DOHH2 (cell line): ENCODE data around the gene ARHGAP22.

Experiments
- H3F3A ChIP-seq: fragments of 200-600 bp; sonication (generic), shearing (Covaris generic); 2 replicates; pipeline ENCODE4 v1.6.0; 2016; ENCODE audit warnings: antibody characterized with exemption, mild to moderate bottlenecking; ENCODE audit not compliant: control insufficient read depth, insufficient read depth
- H3K27ac ChIP-seq: fragments of 200-600 bp; sonication (generic); 2 replicates; pipeline ENCODE4 v1.5.1; 2014; ENCODE audit warnings: low read depth, mild to moderate bottlenecking, low read length, moderate library complexity
- H3K27me3 ChIP-seq: fragments of 200-600 bp; sonication (generic); 2 replicates; pipeline ENCODE4 v1.6.1; 2014; ENCODE audit warnings: mild to moderate bottlenecking, low read length, mixed read lengths; ENCODE audit not compliant: control insufficient read depth
- H3K36me3 ChIP-seq: fragments of 200-600 bp; sonication (generic); 2 replicates; pipeline ENCODE4 v1.6.1; 2014; ENCODE audit warnings: mild to moderate bottlenecking, low read length, moderate library complexity, mixed read lengths; ENCODE audit not compliant: control insufficient read depth
- H3K4me1 ChIP-seq: fragments of 200-600 bp; sonication (generic); 2 replicates; pipeline ENCODE4 v1.6.1; 2014; ENCODE audit warnings: mild to moderate bottlenecking, low read length, mixed read lengths; ENCODE audit not compliant: control insufficient read depth
- H3K4me2 ChIP-seq: fragments of 200-600 bp; sonication (generic); 2 replicates; pipeline ENCODE4 v1.6.0; 2014; ENCODE audit warnings: mild to moderate bottlenecking, low read length, moderate library complexity
- H3K4me3 ChIP-seq: fragments of 200-600 bp; sonication (generic); 2 replicates; pipeline ENCODE4 v1.5.1; 2014; ENCODE audit warnings: mild to moderate bottlenecking, low read length, mixed read lengths
- H3K79me2 ChIP-seq: fragments of 200-600 bp; sonication (generic); 2 replicates; pipeline ENCODE4 v1.6.1; 2014; ENCODE audit warnings: mild to moderate bottlenecking, low read length, mixed read lengths; ENCODE audit not compliant: control insufficient read depth
- H3K9me2 ChIP-seq: fragments of 200-600 bp; sonication (generic); replicated peaks from 2 replicates; pipeline ENCODE4 v1.6.1; 2014; ENCODE audit warnings: mild to moderate bottlenecking, low read length, mixed read lengths; ENCODE audit not compliant: control insufficient read depth
- H3K9me3 ChIP-seq: fragments of 200-600 bp; sonication (generic); 2 replicates; pipeline ENCODE4 v1.6.1; 2014; ENCODE audit warnings: antibody characterized with exemption, low read length, mixed read lengths; ENCODE audit not compliant: control insufficient read depth, insufficient read depth
- H4K20me1 ChIP-seq: fragments of 200-600 bp; sonication (generic); 2 replicates; pipeline ENCODE4 v1.6.0; 2014; ENCODE audit warnings: low read depth, mild to moderate bottlenecking, antibody characterized with exemption, low read length, moderate library complexity; ENCODE audit not compliant: control insufficient read depth, insufficient read depth
- CTCF ChIP-seq: fragments of 200-600 bp; sonication (generic); IDR thresholded peaks from one replicate; pipeline ENCODE4 v1.5.1; 2014; ENCODE audit warnings: antibody characterized with exemption, mild to moderate bottlenecking, low read depth, low read length; ENCODE audit not compliant: poor library complexity, severe bottlenecking
- EZH2phosphoT487 ChIP-seq: fragments of 200-600 bp; sonication (generic); IDR thresholded peaks from 2 replicates; pipeline ENCODE4 v1.6.1; 2017; ENCODE audit warnings: borderline replicate concordance, mild to moderate bottlenecking, antibody characterized with exemption, low read length, moderate library complexity, mixed read lengths

ARHGAP22 gene

GRCh38 chr10:48625826-48626134 lies 20.9 kb upstream of the ARHGAP22 start:
- Histone ChIP-seq H3K9me2 (no peaks in the 10 kb centered on the region), H3F3A (no peaks in the 10 kb centered on the region), H3K4me3 (no peak overlapping the region), H3K27me3 (peaks cover 31% of the 10 kb centered on the region), H3K36me3 (no peaks in the 10 kb centered on the region), H3K9me3 (no peaks in the 10 kb centered on the region), H3K4me2 (no peak overlapping the region), H3K27ac (no peak overlapping the region), H3K79me2 (no peaks in the 10 kb centered on the region), H3K4me1 (no peaks in the 10 kb centered on the region), H4K20me1 (no peaks in the 10 kb centered on the region)
- TF ChIP-seq CTCF = no peak
- no peak for TF ChIP-seq EZH2phosphoT487

DNA sequence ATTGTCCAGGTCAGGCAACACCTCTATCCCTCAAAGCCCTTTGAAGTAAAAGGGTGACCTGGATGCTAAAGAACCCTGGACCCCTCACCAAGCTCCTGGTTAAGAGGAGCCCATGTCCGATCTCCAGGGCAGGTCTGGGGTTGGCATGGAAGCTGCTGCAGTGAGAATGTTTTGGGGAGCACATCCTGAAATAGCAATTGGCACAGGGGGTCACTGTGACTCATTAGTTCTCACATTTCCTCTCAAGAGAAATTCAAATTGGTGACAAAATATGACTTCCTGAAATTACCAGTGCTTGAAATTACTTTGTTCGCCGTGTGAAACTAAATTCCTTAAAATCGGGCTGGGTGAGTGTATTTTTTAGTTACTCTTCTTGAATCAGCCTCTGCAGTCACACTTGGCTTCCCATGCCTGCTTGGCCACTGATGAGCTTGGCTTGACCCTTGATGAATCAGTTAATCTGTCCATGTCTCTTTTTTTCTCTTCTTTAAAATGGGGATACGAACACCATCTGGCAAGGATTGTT lies 18.8 kb upstream of the ARHGAP22 start:
- Histone ChIP-seq H3K9me3 (no peaks in the 10 kb centered on the region), H3K4me1 (no peaks in the 10 kb centered on the region), H3K36me3 (no peaks in the 10 kb centered on the region), H3K9me2 (no peaks in the 10 kb centered on the region), H3K4me2 (no peak overlapping the region), H3K79me2 (no peaks in the 10 kb centered on the region), H3F3A (no peaks in the 10 kb centered on the region), H3K27me3 (peaks cover 44% of the 10 kb centered on the region), H3K4me3 (no peak overlapping the region), H3K27ac (no peak overlapping the region), H4K20me1 (no peaks in the 10 kb centered on the region)
- TF ChIP-seq EZH2phosphoT487 (no peak), CTCF (no peak)

GRCh38 chr10:48623009-48623408 lies 18.1 kb upstream of the ARHGAP22 start:
- Histone ChIP-seq H3K4me3 (no peak overlapping the region), H3K9me2 (no peaks in the 10 kb centered on the region), H4K20me1 (no peaks in the 10 kb centered on the region), H3K4me2 (no peak overlapping the region), H3K4me1 (no peaks in the 10 kb centered on the region), H3K27ac (no peak overlapping the region), H3K27me3 (peaks cover 49% of the 10 kb centered on the region), H3K9me3 (no peaks in the 10 kb centered on the region), H3K79me2 (no peaks in the 10 kb centered on the region), H3K36me3 (no peaks in the 10 kb centered on the region), H3F3A (no peaks in the 10 kb centered on the region)
- TF ChIP-seq CTCF (no peak), EZH2phosphoT487 (no peak)

- Histone ChIP-seq H3F3A (no peaks in the 10 kb centered on the region), H3K4me2 (no peak overlapping the region), H3K27me3 (peaks cover 50% of the 10 kb centered on the region), H3K4me1 (no peaks in the 10 kb centered on the region), H3K9me2 (no peaks in the 10 kb centered on the region), H3K9me3 (no peaks in the 10 kb centered on the region), H3K4me3 (no peak overlapping the region), H3K36me3 (no peaks in the 10 kb centered on the region), H3K79me2 (no peaks in the 10 kb centered on the region), H3K27ac (no peak overlapping the region), H4K20me1 (no peaks in the 10 kb centered on the region)
- TF ChIP-seq CTCF = no peak
- TF ChIP-seq EZH2phosphoT487 = no peak
Measured at GRCh38 chr10:48620719-48621118, 15.8 kb upstream of the ARHGAP22 start.
